ENCODE measurements around the gene AFDN.

AFDN gene

GRCh38 chr6:167848783-167849182, 22.1 kb downstream of the AFDN start:
- TF ChIP-seq CTCF (IDR thresholded peaks at IDR 0.05; ENCODE audit: control insufficient read depth, extremely low read depth, insufficient read depth): no peak
- H3K4me3 ChIP-seq (ENCODE audit: low read depth, low read length): no peak overlapping the region
- DNase-seq (ENCODE audit: low read depth): no peak

GRCh38 chr6:167849846-167850459, 23.2 kb downstream of the AFDN start:
- peak; percentile 84 for DNase-seq (ENCODE audit: low read depth)
- H3K4me3 ChIP-seq (ENCODE audit: low read depth, low read length): 0 out of 2 replicates have a peak overlapping the region, but pooled peaks have one; percentile 14
- TF ChIP-seq CTCF (IDR thresholded peaks at IDR 0.05; ENCODE audit: control insufficient read depth, extremely low read depth, insufficient read depth): no peak

- DNase-seq (ENCODE audit: low read depth): no peak
- no peak for TF ChIP-seq CTCF (IDR thresholded peaks at IDR 0.05; ENCODE audit: control insufficient read depth, extremely low read depth, insufficient read depth)
- H3K4me3 ChIP-seq (ENCODE audit: low read depth, low read length): no peak overlapping the region
These were observed 24.1 kb downstream of the AFDN start for GRCh38 chr6:167850782-167851181.

GRCh38 chr6:167851370-167851952, 24.8 kb downstream of the AFDN start:
- DNase-seq (ENCODE audit: low read depth): no peak
- no peak overlapping the region for H3K4me3 ChIP-seq (ENCODE audit: low read depth, low read length)
- no peak for TF ChIP-seq CTCF (IDR thresholded peaks at IDR 0.05; ENCODE audit: control insufficient read depth, extremely low read depth, insufficient read depth)

- TF ChIP-seq CTCF (IDR thresholded peaks at IDR 0.05; ENCODE audit: control insufficient read depth, extremely low read depth, insufficient read depth): no peak
- DNase-seq (ENCODE audit: low read depth): no peak
- no peak overlapping the region for H3K4me3 ChIP-seq (ENCODE audit: low read depth, low read length)
These were observed 29.2 kb downstream of the AFDN start for GRCh38 chr6:167855825-167856425.

GRCh38 chr6:167856474-167856873, 29.8 kb downstream of the AFDN start:
- no peak for TF ChIP-seq CTCF (IDR thresholded peaks at IDR 0.05; ENCODE audit: control insufficient read depth, extremely low read depth, insufficient read depth)
- DNase-seq (ENCODE audit: low read depth): no peak
- H3K4me3 ChIP-seq (ENCODE audit: low read depth, low read length): no peak overlapping the region
